ENCODE data around the gene TMEM98.
A peak's percentile ranks its signal among the peaks of the same experiment; 100 is the strongest.
"Not testable (repeated sequence)": the region's sequence is repeated elsewhere in the genome, so short reads cannot be mapped to it uniquely, and the experiment has no call there.

The TMEM98 gene

DNA sequence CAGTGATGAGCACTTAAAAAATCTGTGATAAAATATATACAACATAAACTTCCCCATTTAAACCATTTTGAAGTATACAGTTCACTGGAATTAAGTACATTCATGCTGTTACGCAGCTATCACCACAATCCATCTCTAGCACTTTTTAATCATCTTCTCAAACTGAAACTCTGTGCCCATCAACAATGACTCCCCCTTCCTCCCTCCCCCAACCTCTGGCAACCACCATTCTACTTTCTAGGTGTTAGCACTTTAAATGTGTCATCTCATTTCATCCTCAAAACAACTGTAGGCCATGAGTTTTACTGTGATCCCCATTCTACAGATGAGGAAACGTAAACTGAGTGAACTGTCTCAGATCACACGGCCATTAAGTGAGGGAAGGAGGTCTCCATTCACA lies 13.8 kb upstream of the TMEM98 start:
- DNase-seq (ENCODE audit: low read depth in 1 of 2, low spot score in 1 of 2) = no peak

DNA sequence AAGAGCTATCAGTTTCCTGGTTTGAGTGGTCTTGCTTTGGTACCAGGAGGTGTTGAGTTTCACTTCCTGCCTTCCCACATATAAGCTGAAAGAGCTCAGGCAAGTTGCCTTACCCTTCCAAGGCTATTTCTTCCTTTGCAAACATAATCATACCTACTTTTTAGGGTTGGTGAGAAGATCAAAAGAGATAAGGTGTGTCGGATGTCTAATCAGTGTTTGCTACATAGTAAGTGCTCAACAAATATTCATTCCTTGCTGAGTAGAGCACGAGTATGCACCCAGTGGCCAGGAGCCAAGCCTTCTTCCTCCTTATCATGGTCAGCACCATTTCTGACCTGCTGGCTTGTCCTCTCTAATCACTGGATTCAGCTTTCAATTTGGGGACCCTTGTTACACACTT lies 12.7 kb upstream of the TMEM98 start:
- DNase-seq (ENCODE audit: low read depth in 1 of 2, low spot score in 1 of 2) = no peak

- DNase-seq (ENCODE audit: low read depth in 1 of 2, low spot score in 1 of 2) = no peak
These were observed 11.8 kb upstream of the TMEM98 start for GRCh38 chr17:32916134-32916533.

DNA sequence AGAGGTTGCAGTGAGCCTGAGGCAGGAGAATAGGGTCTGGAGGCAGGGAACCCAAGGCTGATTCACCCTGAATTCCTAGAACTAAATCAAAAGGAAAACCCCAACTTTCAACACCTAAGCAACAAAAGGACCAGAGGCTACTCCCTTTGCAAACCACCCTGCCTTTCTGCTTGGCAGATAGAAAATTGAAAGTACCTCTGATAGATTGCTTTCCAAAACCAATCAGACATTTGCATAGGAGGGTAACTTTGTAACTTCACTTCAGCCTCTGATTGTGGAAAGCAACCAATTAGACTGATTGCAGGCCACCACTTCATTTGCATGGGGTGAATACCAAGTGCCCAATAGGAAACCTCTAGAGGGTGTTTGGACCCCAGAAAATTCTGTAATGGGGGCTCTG lies 10.9 kb upstream of the TMEM98 start:
- no peak for DNase-seq (ENCODE audit: low read depth in 1 of 2, low spot score in 1 of 2)

- DNase-seq (ENCODE audit: low read depth in 1 of 2, low spot score in 1 of 2) = no peak
These were observed 10.1 kb upstream of the TMEM98 start for GRCh38 chr17:32917842-32918241.

DNA sequence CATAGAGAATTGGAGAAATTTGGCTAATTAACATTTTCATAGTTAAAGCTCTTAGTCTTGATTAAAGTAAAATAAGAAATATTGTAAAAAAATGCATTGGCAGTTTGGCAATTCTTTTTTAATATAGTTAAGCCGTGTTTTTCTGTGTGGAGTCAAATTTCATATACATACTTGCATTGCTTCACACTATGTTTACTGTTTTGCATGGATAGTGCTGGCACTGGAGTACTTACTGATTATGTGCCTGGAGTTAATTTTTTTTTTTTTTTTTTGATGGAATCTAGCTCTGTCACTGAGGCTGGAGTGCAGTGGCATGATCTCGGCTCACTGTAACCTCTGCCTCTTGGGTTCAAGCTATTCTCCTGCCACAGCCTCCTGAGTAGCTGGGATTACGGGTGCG lies 8.1 kb upstream of the TMEM98 start:
- not testable (repeated sequence) for DNase-seq (ENCODE audit: low read depth in 1 of 2, low spot score in 1 of 2)

GRCh38 chr17:32920293-32920692 lies 7.7 kb upstream of the TMEM98 start:
- DNase-seq (ENCODE audit: low read depth in 1 of 2, low spot score in 1 of 2) = no peak

DNA sequence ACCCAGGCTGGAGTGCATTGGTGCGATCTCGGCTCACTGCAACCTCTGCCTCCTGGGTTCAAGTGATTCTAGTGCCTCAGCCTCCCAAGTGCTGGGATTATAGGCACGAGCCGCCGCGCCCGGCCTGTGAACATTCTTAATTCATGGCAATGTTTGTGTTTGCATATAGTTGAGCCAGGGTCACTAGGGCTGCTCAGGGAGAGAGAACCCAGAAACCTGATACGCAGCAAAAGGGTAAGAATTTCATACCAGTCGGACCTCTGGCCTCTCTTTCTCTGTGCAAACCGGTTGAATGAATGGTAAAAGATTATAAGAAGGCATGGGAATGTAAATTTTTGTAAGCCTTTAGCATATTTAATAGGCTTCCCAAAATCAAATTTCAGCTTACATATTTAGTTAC lies 6.9 kb upstream of the TMEM98 start:
- no peak for DNase-seq (ENCODE audit: low read depth in 1 of 2, low spot score in 1 of 2)

GRCh38 chr17:32923905-32924304 lies 4.0 kb upstream of the TMEM98 start:
- not testable (repeated sequence) for DNase-seq (ENCODE audit: low read depth in 1 of 2, low spot score in 1 of 2)

GRCh38 chr17:32926183-32926582 lies 1.8 kb upstream of the TMEM98 start:
- no peak for DNase-seq (ENCODE audit: low read depth in 1 of 2, low spot score in 1 of 2)

GRCh38 chr17:32926789-32927188 lies 1.2 kb upstream of the TMEM98 start:
- not testable (repeated sequence) for DNase-seq (ENCODE audit: low read depth in 1 of 2, low spot score in 1 of 2)

DNA sequence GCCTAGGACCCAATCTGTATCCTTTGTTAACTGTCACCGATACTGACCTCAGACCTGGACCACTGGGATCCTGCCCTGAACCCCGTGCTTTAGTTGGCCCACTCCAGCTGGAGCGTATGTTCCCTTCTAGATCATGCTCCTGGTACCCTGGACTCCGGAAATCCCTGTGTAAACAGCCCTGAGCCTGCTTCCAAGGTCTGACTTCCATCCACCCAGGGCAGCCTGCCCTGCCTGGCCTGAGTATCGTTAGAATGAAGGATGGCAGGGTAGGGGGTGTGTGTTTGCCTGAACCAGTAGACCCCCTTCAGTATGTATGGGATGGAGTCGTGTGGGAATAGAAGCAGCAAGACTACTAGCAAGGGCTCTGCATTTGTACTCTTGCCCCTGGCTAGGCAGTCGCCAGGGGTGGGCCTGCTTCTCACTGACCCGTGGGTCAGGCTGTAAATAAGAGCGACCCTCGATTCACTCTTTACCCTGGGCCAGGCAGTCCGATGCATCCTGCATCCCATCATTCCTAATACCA lies 691 bp upstream of the TMEM98 start:
- DNase-seq (ENCODE audit: low read depth in 1 of 2, low spot score in 1 of 2) = no peak

GRCh38 chr17:32928586-32929535 lies 908 bp downstream of the TMEM98 start:
- no peak for DNase-seq (ENCODE audit: low read depth in 1 of 2, low spot score in 1 of 2)

GRCh38 chr17:32929588-32929987 lies 1.6 kb downstream of the TMEM98 start:
- no peak for DNase-seq (ENCODE audit: low read depth in 1 of 2, low spot score in 1 of 2)

GRCh38 chr17:32930512-32930911 lies 2.6 kb downstream of the TMEM98 start:
- no peak for DNase-seq (ENCODE audit: low read depth in 1 of 2, low spot score in 1 of 2)

GRCh38 chr17:32931686-32932085 lies 3.7 kb downstream of the TMEM98 start:
- no peak for DNase-seq (ENCODE audit: low read depth in 1 of 2, low spot score in 1 of 2)

DNA sequence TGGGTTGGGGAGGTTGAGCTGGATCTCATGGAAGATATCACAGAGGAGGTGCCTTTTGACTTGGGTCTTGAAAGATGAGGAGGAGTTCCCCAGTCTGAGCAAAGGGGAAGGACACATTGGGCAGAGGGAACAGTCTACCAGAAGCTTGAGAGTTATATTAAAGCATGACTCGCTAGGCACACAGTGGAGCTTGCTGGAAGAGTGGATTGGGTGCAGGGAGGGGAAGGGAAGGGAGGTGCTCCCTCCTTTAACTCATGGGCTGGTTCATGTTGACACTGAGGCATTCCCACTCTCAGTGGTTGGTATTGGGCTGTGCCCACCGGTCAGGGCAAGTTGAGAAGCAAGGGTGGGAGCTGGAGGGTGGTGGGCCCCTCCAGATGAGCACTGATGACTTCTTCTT lies 5.9 kb downstream of the TMEM98 start:
- DNase-seq (ENCODE audit: low read depth in 1 of 2, low spot score in 1 of 2) = no peak

- DNase-seq (ENCODE audit: low read depth in 1 of 2, low spot score in 1 of 2) = no peak
These were observed 7.8 kb downstream of the TMEM98 start for GRCh38 chr17:32935726-32936125.

GRCh38 chr17:32936186-32936893 lies 8.4 kb downstream of the TMEM98 start:
- DNase-seq (ENCODE audit: low read depth in 1 of 2, low spot score in 1 of 2) = no peak

GRCh38 chr17:32936894-32937500 lies 9.0 kb downstream of the TMEM98 start:
- peak; percentile 28 to 36 for DNase-seq (ENCODE audit: low read depth in 1 of 2, low spot score in 1 of 2)

DNA sequence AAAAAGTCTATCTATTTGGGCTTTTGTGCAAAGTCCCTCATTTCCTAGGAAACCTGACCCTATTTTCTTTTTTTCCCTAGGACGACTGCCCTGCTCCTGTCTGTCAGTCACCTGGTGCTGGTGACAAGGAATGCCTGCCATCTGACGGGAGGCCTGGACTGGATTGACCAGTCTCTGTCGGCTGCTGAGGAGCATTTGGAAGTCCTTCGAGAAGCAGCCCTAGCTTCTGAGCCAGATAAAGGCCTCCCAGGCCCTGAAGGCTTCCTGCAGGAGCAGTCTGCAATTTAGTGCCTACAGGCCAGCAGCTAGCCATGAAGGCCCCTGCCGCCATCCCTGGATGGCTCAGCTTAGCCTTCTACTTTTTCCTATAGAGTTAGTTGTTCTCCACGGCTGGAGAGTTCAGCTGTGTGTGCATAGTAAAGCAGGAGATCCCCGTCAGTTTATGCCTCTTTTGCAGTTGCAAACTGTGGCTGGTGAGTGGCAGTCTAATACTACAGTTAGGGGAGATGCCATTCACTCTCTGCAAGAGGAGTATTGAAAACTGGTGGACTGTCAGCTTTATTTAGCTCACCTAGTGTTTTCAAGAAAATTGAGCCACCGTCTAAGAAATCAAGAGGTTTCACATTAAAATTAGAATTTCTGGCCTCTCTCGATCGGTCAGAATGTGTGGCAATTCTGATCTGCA lies 12.9 kb downstream of the TMEM98 start:
- no peak for DNase-seq (ENCODE audit: low read depth in 1 of 2, low spot score in 1 of 2)

Data from activated T-helper 1 cell treated with anti-CD3 and anti-CD28 coated beads, Interleukin-2, amount 50 U/mL, for 16 hours (primary cell).